Adrenal gland (tissue), 12 donors: ENCODE results near the gene NPEPL1. TPM values are rescaled to one million over a fixed set of nuclear protein-coding genes. Genes with fewer than 3 reads are reported as not detected.
A peak's percentile ranks its signal among the peaks of the same experiment; 100 is the strongest.

ENCODE experiments used
- DNase-seq, 7 donors: peaks; one replicate each; pipeline ENCODE4 v3.0.0-alpha.2; 2019 to 2020
- H3K27ac ChIP-seq, 5 donors: fragments of 200-600 bp; sonication (generic) in 4 of 5; 1 replicate in 3 of 5; 2 replicates in 2 of 5; pipeline versions ENCODE4 v1.5.1 to v1.8.0; 2016 to 2020; ENCODE audit warnings: mild to moderate bottlenecking in 1 of 5
- H3K27me3 ChIP-seq: fragments of 200-600 bp; 2 replicates; pipeline ENCODE4 v1.8.0; 2021
- H3K36me3 ChIP-seq, 2 donors: fragments of 200-600 bp; replicated peaks in 1 of 2; 1 replicate in 1 of 2; 2 replicates in 1 of 2; pipeline versions ENCODE4 v1.5.1 to v1.8.0; 2018 to 2022
- H3K4me1 ChIP-seq, 2 donors: fragments of 200-600 bp; replicated peaks in 1 of 2; 1 replicate in 1 of 2; 2 replicates in 1 of 2; pipeline versions ENCODE4 v1.5.1 to v1.8.0; 2018 to 2021
- H3K4me3 ChIP-seq, 4 donors: fragments of 200-600 bp; sonication (generic) in 3 of 4; one replicate each; pipeline ENCODE4 v1.5.1; 2016 to 2018
- H3K9me3 ChIP-seq, 3 donors: fragments of 200-600 bp; sonication (generic) in 1 of 3; replicated peaks in 1 of 3; 1 replicate in 2 of 3; 2 replicates in 1 of 3; pipeline versions ENCODE4 v1.5.1 to v1.8.0; 2016 to 2021
- CTCF ChIP-seq, 6 experiments: fragments of 450-650 bp in 4 of 6; fragments of 200-600 bp in 2 of 6; sonication (generic) in 1 of 6; IDR thresholded peaks; 1 replicate in 5 of 6; 2 replicates in 1 of 6; pipeline versions ENCODE4 v1.5.1 to v1.8.0; 2016 to 2021; ENCODE audit warnings: antibody characterized with exemption in 6 of 6, mild to moderate bottlenecking in 2 of 6, moderate library complexity in 1 of 6
- POLR2A ChIP-seq, 2 donors: fragments of 450-650 bp; IDR thresholded peaks; one replicate each; pipeline ENCODE4 v1.6.1; 2017; ENCODE audit warnings: antibody characterized with exemption in 2 of 2, mild to moderate bottlenecking in 2 of 2, moderate library complexity in 1 of 2
- WGBS, 4 donors: extraction: QIAGEN DNeasy Blood & Tissue Kit in 2 of 4; methylation state at CpG; one replicate each; pipeline versions ENCODE4 v1.1.5 to v1.1.7; 2013 to 2017; 5-methylcytosine and 5-hydroxymethylcytosine counted together
- intact Hi-C, 2 donors: fragments of 100-400 bp; cut with DNase I; formaldehyde crosslinking; loops; one replicate each; pipeline versions ENCODE4 v1.14.1 to v1.15.0; 2022 to 2023
- polyA plus RNA-seq, 3 donors: library from polyadenylated mRNA; stranded (reverse); fragments of 200-250 nt in 2 of 3; fragments of 350-450 nt in 1 of 3; fragmentation: Illumina TruSeq in 1 of 3; extraction: RNeasy Lipid Tissue Mini Kit (QIAGEN cat#74804) in 1 of 3; gene quantifications; one replicate each; pipeline ENCODE4 v1.2.3, GENCODE V29; 2013 to 2014
- total RNA-seq, 9 donors: library from RNA; depleted of rRNA in 4 of 9; stranded (reverse); fragments of >200 nt in 4 of 9; fragments of 120-200 nt in 1 of 9; fragmentation: NEBNext Ultra II Directional in 1 of 9; extraction: Animal tissue kit (Norgen Biotek cat#: 25700) in 1 of 9; gene quantifications; one replicate each; pipeline versions ENCODE4 v1.1.0 to v1.2.4, GENCODE V29; 2013 to 2023
- donor health status: healthy with polysubstance abuse.
- donor health status: Bipolar disorder and iron deficiency.
- donor health status: DM: yes; HTN: yes; CAD: no.
- donor health status: DM: no; HTN: no; CAD: no.
- donor health status: DM: no; HTN: no; CAD: no.
- donor health status: DM: yes; HTN: yes; CAD: no.

NPEPL1 gene
- total and polyA plus RNA-seq, 12 donors = 9.3 to 158 (median 35.2) TPM

DNA sequence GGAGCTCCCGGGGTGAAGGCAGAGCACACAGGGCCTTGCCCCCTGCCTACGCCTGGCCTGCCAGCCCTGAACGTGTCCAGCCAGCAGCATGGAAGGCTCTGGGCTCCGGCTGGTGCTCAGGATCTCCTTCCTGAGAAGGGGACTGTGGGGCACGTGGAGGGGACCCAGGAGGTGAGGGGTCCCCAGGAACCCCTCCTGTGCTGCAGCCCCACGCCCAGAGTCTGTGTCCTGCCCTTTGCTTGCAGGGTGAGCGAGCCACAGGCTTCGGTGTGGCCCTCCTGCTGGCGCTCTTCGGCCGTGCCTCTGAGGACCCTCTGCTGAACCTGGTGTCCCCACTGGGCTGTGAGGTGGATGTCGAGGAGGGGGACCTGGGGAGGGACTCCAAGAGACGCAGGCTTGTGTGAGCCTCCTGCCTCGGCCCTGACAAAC, 22.3 kb downstream of the NPEPL1 start:
- no peak overlapping the region for H3K4me3 ChIP-seq
- TF ChIP-seq POLR2A (IDR thresholded peaks at IDR 0.05) = no peak
- TF ChIP-seq CTCF (IDR thresholded peaks at IDR 0.05) = no peak
- H3K27me3 ChIP-seq = no peaks in the 10 kb centered on the region
- intact Hi-C loops = no loop called here
- no peak overlapping the region for H3K27ac ChIP-seq
- no peaks in the 10 kb centered on the region for H3K4me1 ChIP-seq
- WGBS, 4 donors = 84 to 93% (median 91%) methylated on average over 2 to 14 of the region's 14 CpGs
- no peaks in the 10 kb centered on the region for H3K9me3 ChIP-seq
- no peaks in the 10 kb centered on the region for H3K36me3 ChIP-seq
- peak in 2 of 7 donors; percentile 9 to 16 for DNase-seq

- intact Hi-C loops = no loop called here
- DNase-seq = peak in 1 of 7 donors; percentile 47
- TF ChIP-seq POLR2A (IDR thresholded peaks at IDR 0.05) (no peak), CTCF (IDR thresholded peaks at IDR 0.05) (no peak)
Observed at GRCh38 chr20:58715391-58715800, 22.8 kb downstream of the NPEPL1 start.

DNA sequence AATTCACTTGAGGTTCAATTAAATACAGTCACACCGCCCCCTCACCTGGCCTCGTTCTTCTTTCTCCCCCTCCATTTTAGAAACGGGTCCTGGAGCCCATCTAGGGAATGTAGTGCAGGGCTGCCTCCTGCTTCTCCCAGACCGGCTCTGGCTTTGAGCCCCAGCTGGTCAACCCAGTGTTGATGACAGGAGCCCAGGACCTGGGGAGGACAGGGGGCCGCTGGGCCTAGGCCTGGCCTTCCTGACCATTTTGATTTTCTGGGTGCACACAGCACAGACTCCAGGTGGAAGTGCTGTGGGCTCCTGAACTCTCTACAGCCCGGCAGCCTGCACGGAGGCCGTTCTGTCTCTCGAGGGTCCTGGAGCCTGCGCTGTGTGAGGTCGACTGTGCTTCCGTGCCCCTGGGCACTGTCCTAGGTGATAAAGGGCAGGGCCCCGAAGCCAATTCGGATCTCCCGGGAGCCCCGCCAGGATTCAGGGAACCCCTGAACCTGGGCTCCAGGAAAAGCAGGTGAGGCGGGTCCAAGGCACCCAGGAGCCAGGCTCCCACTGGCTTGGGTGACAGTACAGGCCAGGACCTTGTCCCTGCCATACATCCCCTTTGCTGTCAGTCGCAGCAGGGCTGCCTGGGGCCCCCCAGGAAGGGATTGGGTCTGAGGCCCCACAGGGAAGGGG, 23.3 kb downstream of the NPEPL1 start:
- H3K9me3 ChIP-seq = no peaks in the 10 kb centered on the region
- H3K27me3 ChIP-seq = no peaks in the 10 kb centered on the region
- 78 to 91% (median 87%) methylated on average over 5 to 18 of the region's 18 CpGs for WGBS, 4 donors
- no peak overlapping the region for H3K4me3 ChIP-seq
- no peaks in the 10 kb centered on the region for H3K4me1 ChIP-seq
- TF ChIP-seq POLR2A (IDR thresholded peaks at IDR 0.05) = no peak
- no peak for TF ChIP-seq CTCF (IDR thresholded peaks at IDR 0.05)
- peak in 4 of 7 donors; percentile 11 to 49 (median 16) for DNase-seq
- H3K27ac ChIP-seq = no peak overlapping the region
- intact Hi-C loops = no loop called here
- no peaks in the 10 kb centered on the region for H3K36me3 ChIP-seq

More at GRCh38 chr20:58715391-58715800, 22.8 kb downstream of the NPEPL1 start:
- WGBS, 4 donors = 84 to 87% (median 85%) methylated on average over 9 to 11 of the region's 11 CpGs
- Histone ChIP-seq H3K27ac (no peak overlapping the region), H3K9me3 (no peaks in the 10 kb centered on the region), H3K4me3 (no peak overlapping the region), H3K27me3 (no peaks in the 10 kb centered on the region), H3K36me3 (no peaks in the 10 kb centered on the region), H3K4me1 (no peaks in the 10 kb centered on the region)

DNA sequence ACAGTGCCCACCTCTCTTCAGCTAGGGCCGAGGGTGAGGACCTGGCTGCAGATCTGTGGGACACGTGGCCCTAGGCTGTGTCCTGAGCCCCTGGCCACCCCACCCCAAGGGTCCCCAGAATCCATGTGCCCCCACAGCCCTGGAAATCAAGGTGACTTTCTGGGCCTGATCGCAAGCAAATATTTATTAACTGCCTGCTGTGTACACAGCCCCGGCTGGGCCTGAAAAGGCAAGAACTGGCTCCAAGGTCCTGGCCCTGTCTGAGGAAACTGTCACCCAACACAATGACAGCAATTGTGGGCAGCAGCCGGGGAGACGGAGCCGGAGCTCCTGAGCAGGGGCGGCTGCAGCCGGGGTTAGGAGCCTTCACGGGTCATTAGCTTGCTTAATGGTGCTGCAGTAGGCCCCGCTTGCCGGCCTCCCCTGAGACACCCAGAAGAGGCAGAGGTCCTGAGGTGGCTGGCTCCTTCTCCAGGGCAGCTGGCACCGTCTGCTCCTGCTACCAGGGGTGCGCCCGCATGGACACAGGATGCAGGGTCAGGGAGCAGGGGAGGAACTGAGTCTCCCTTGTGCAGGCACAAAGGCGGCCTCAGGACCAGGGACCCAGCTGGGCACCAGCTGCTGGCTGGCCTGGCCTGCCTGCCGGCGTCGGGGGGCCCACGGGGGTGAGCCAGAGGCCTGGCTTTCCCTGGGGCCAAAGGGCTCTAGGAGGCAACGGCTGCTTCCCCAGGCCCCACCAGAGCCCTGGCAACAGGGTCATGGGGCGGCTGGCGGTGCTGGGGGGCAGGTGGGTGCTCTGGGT, 24.1 kb downstream of the NPEPL1 start:
- Histone ChIP-seq H3K27me3 (no peaks in the 10 kb centered on the region), H3K4me1 (no peaks in the 10 kb centered on the region), H3K9me3 (no peaks in the 10 kb centered on the region), H3K36me3 (no peaks in the 10 kb centered on the region), H3K27ac (no peak overlapping the region), H3K4me3 (no peak overlapping the region)
- TF ChIP-seq POLR2A (IDR thresholded peaks at IDR 0.05) (no peak), CTCF (IDR thresholded peaks at IDR 0.05) (no peak)
- peak in 5 of 7 donors; percentile 1 to 48 (median 14) for DNase-seq
- WGBS, 4 donors = 71 to 81% (median 75%) methylated on average over 5 to 23 of the region's 23 CpGs
- intact Hi-C loops = no loop called here
